ENCODE results near the gene TAF9. TPM values are rescaled to one million over a fixed set of nuclear protein-coding genes. Genes with fewer than 3 reads are reported as not detected.
"Not testable (repeated sequence)": the region's sequence is repeated elsewhere in the genome, so short reads cannot be mapped to it uniquely, and the experiment has no call there.

TAF9 gene
- total RNA-seq, 6 experiments from 2014 or later = 15.5 to 33.8 (median 26.0) TPM

- DNase-seq (no peak), ATAC-seq (no peak)
- peaks cover 0 to 11% (median 3%) of the 10 kb centered on the region in 4 donors for H3K4me1 ChIP-seq
- peaks cover 0 to 17% (median 8%) of the 10 kb centered on the region in 4 donors for H3K36me3 ChIP-seq
- intact Hi-C loops (cut with DNase I) = no loop called here
- TF ChIP-seq CTCF (IDR thresholded peaks at IDR 0.05) (no peak), POLR2A (IDR thresholded peaks at IDR 0.05) (no peak)
- WGBS (ENCODE audit: insufficient coverage, low coverage, low lambda C conversion rate, missing lambda C conversion rate) = 96% methylated on average over 5 of the region's 5 CpGs
- no peak overlapping the region for H3K4me3 ChIP-seq
- H3K27ac ChIP-seq = no peak overlapping the region
- H3K9me3 ChIP-seq = no peaks in the 10 kb centered on the region
- H3K27me3 ChIP-seq = no peaks in the 10 kb centered on the region
These were observed 3.1 kb upstream of the TAF9 start for GRCh38 chr5:69372394-69372793.

DNA sequence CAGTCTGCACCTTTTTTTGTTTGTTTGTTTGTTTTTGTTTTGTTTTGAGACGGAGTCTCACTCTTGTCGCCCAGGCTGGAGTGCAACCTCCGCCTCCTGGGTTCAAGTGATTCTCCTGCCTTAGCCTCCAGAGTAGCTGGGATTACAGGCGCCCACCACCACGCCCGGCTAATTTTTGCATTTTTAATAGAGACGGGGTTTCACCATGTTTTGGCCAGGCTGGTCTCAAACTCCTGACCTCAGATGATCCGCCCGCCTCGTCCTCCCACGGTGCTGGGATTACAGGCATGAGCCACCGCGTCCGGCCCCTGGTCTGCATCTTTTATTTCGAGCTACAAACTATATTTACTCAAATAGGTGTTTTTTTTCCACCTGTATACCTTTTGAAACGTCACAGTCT lies 1.0 kb upstream of the TAF9 start:
- peak overlapping the region; percentile 78 to 90 (median 85) for H3K4me3 ChIP-seq
- peak overlapping the region in 2 of 3 donors; percentile 98 to 99 for H3K27ac ChIP-seq
- under 1% methylated on average over 16 of the region's 16 CpGs for WGBS (ENCODE audit: insufficient coverage, low coverage, low lambda C conversion rate, missing lambda C conversion rate)
- H3K27me3 ChIP-seq; H3K9me3 ChIP-seq; intact Hi-C loops (cut with DNase I); ATAC-seq; DNase-seq: not testable (repeated sequence)
- peaks cover 4 to 26% (median 8%) of the 10 kb centered on the region in 4 donors for H3K36me3 ChIP-seq
- H3K4me1 ChIP-seq = peaks cover 0 to 11% (median 3%) of the 10 kb centered on the region in 4 donors

DNA sequence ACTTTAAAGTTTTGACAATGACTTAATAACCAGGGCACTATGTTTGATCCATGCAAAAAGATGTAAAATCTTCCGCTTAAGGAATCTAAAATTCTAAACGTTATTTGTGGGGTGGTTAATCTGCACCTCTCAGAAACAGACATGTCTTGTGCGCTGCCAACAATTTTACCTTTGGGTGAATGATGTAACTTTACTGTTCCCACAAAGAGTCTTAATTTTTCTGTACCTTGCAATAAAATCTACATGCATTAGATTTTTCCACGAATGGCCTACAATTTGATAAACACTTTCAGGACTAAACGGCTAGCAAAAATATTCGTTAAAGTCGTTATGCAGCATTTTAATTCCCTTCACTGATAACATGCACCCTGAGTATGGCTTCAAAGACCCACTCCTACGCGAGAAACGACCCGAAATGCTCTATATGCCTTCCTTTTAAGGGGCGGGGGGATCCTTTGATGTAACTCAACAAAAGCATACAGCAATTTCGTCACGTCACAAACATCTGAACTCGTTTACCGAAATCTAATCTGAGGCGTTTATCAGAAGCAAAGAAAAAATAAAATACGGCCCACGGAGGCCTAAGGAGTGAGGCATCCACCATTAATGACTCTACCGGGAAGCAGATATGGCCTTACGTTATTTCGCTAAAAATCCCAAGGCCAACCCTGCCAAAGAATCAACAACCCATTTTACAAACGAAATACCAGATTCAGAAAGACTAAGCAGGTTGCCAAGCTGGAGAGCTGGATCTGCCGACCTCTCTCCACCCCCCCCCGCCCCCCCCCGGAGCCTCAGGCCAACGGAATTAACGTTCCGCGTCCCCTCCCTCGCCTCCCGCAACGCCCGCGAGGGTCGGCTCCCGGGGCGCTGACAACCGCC lies 621 bp downstream of the TAF9 start:
- Histone ChIP-seq H3K4me1 (peaks cover 0 to 11% (median 3%) of the 10 kb centered on the region in 4 donors), H3K4me3 (peak overlapping the region; percentile 78 to 90 (median 85)), H3K36me3 (peaks cover 0 to 29% (median 6%) of the 10 kb centered on the region in 4 donors), H3K9me3 (no peaks in the 10 kb centered on the region), H3K27me3 (no peaks in the 10 kb centered on the region), H3K27ac (peak overlapping the region; percentile 98 to 100 (median 99))
- TF ChIP-seq POLR2A (IDR thresholded peaks at IDR 0.05) (no peak), CTCF (IDR thresholded peaks at IDR 0.05) (no peak)
- DNase-seq (no peak), ATAC-seq (peak; percentile 49 to 63 (median 58))
- WGBS (ENCODE audit: insufficient coverage, low coverage, low lambda C conversion rate, missing lambda C conversion rate) = 1% methylated on average over 30 of the region's 39 CpGs
- intact Hi-C loops (cut with DNase I) = no loop called here

GRCh38 chr5:69367697-69368279 lies 1.5 kb downstream of the TAF9 start:
- intact Hi-C loops (cut with DNase I) = no loop called here
- Histone ChIP-seq H3K27me3 (no peaks in the 10 kb centered on the region), H3K27ac (no peak overlapping the region), H3K9me3 (no peaks in the 10 kb centered on the region), H3K36me3 (peaks cover 0 to 36% (median 6%) of the 10 kb centered on the region in 4 donors), H3K4me3 (peak overlapping the region in 2 of 3 donors; percentile 78 to 90), H3K4me1 (peaks cover 0 to 11% (median 3%) of the 10 kb centered on the region in 4 donors)
- no peak for DNase-seq
- ATAC-seq = no peak
- 88% methylated on average over 11 of the region's 11 CpGs for WGBS (ENCODE audit: insufficient coverage, low coverage, low lambda C conversion rate, missing lambda C conversion rate)
- TF ChIP-seq CTCF (IDR thresholded peaks at IDR 0.05) = no peak

GRCh38 chr5:69364850-69365249 lies 4.5 kb downstream of the TAF9 start:
- H3K27me3 ChIP-seq = no peaks in the 10 kb centered on the region
- intact Hi-C loops (cut with DNase I) = no loop called here
- WGBS (ENCODE audit: insufficient coverage, low coverage, low lambda C conversion rate, missing lambda C conversion rate) = 69% methylated on average over 3 of the region's 3 CpGs

More at GRCh38 chr5:69364850-69365249, 4.5 kb downstream of the TAF9 start:
- ATAC-seq = no peak
- H3K4me1 ChIP-seq = peaks cover 0 to 4% (median 0%) of the 10 kb centered on the region in 4 donors
- no peak overlapping the region for H3K27ac ChIP-seq
- H3K9me3 ChIP-seq = no peaks in the 10 kb centered on the region
- no peak for TF ChIP-seq POLR2A (IDR thresholded peaks at IDR 0.05)
- TF ChIP-seq CTCF (IDR thresholded peaks at IDR 0.05) = no peak
- H3K4me3 ChIP-seq = no peak overlapping the region
- no peak for DNase-seq
- peaks cover 0 to 39% (median 6%) of the 10 kb centered on the region in 4 donors for H3K36me3 ChIP-seq

Data from right lobe of liver (tissue), 6 donors.